VCaP (cell line): Measurements from ENCODE around the gene TCF12.

Experiments used
- H3K27ac ChIP-seq: fragments of 450-650 bp; 2 replicates; pipeline ENCODE4 v1.5.1; 2017
- TF ChIP-seq, protein P1 (sequence below): fragments of 450-650 bp; conservative IDR thresholded peaks from 2 replicates; pipeline ENCODE4 v1.5.1; 2017; ENCODE audit warnings: mild to moderate bottlenecking, moderate library complexity

Gene TCF12

DNA sequence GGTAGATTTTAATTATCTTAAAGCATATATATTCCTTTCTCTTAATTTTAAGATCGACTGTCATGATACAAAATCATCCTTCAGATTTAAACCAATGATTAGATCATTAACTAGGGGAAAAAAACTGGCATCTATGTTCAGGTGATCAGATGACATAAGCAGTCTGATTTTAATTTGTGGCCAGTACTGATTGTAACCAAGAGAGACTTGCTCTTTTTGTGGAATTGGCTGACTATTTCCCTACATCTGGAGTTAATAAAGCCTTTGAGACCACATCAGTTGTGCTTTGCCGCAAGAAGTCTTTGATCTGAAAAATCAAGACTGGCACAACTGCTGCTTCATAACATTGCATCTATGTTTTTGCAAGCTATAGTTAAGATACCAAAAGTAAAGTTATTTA, 309.5 kb downstream of the TCF12 start:
- H3K27ac ChIP-seq = no peak overlapping the region
- TF ChIP-seq, protein P1, sequence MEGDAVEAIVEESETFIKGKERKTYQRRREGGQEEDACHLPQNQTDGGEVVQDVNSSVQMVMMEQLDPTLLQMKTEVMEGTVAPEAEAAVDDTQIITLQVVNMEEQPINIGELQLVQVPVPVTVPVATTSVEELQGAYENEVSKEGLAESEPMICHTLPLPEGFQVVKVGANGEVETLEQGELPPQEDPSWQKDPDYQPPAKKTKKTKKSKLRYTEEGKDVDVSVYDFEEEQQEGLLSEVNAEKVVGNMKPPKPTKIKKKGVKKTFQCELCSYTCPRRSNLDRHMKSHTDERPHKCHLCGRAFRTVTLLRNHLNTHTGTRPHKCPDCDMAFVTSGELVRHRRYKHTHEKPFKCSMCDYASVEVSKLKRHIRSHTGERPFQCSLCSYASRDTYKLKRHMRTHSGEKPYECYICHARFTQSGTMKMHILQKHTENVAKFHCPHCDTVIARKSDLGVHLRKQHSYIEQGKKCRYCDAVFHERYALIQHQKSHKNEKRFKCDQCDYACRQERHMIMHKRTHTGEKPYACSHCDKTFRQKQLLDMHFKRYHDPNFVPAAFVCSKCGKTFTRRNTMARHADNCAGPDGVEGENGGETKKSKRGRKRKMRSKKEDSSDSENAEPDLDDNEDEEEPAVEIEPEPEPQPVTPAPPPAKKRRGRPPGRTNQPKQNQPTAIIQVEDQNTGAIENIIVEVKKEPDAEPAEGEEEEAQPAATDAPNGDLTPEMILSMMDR = no peak

DNA sequence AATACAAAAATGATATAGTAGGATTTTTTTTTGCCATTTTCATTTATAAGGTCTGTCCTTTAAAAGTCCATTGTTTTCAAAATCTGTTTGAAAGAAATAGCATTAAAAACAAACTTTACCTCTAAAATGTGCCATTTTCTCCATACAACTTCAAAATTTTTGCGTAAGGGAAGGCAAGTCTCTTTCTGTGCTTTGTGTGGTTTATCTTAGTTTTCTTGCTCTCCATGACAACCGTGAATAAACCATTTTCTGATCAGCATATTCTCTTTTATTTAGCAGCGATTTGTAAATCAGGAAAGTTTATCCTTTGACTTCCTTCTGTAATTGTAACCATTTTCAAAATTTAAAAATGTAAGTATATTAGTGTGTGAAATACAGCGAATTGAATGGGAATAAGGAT, 310.0 kb downstream of the TCF12 start:
- TF ChIP-seq, protein P1 = no peak
- no peak overlapping the region for H3K27ac ChIP-seq

DNA sequence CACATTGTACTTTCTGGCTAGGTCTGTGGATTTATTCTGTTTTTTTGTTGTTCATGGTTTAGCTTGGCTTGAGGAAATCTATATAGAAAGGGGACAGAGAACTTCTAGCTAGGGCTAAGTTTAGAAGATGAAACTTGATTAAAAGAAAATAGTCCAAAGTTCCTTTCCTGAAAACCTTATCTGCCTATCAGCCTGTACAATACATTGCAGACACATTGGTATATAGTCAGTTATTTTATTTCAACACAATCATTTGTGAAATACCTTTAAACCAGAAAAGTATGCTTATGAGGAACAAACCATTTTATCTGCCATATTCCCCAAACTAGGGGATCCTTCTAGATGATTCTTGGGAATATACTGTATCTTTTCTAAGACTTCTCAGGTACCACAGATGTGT, 310.6 kb downstream of the TCF12 start:
- no peak overlapping the region for H3K27ac ChIP-seq
- TF ChIP-seq, protein P1 = no peak

DNA sequence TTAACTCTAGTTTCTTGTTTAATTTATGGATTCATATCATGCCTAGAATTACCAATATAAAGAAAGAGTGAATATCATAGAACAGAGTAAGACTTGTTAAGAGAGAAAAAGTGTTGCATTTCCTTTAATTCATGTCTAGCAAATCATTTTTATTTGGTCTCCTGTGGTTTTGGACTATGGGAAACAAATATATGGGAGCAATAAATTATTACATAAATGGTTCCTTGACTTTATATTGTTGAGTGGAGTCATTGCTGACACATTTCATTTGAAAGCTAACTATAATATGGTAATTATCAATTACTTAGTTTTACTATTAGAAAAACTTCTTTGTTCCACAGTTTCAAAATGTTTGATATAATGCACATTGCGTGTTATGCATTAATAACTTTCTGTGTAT, 313.1 kb downstream of the TCF12 start:
- TF ChIP-seq, protein P1 = no peak
- no peak overlapping the region for H3K27ac ChIP-seq

DNA sequence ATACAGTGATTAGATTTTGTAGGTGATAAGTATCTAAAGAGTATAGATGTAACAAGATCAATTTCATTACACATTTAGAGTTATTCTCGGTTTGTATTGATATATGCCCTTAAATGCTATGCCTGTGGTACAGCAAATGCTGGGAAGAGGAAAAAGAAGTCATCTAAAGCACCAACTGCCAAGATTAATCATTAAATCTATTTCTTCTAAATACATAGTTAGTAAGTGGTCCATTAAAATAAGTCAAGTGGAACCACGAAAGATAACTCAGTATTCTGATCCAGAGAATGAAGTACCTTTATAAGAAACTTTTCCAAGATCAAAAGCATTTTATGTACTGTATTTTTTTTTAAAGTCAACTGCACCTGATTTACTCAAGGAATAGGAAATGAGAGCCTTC, 315.7 kb downstream of the TCF12 start:
- H3K27ac ChIP-seq = peak overlapping the region; percentile 67
- TF ChIP-seq, protein P1 = no peak

DNA sequence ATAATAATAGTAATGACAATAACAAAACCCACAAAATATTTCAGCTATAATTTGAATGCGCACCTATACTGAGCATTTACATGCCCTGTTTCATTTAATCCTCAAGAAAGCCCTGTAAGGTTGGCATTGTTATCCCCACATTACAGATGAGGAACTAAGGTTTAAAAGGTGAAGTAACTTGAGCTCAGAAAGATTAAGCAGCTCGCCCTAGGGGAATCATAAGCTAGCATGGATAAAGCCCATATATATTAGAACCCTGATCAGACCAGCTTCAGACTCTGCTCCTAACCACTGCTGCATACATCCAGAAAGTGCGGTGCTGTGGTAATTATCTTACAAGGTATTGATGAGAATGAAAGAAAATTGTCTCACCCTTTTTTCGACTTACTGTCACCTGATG, 316.7 kb downstream of the TCF12 start:
- no peak overlapping the region for H3K27ac ChIP-seq
- TF ChIP-seq, protein P1 = no peak

DNA sequence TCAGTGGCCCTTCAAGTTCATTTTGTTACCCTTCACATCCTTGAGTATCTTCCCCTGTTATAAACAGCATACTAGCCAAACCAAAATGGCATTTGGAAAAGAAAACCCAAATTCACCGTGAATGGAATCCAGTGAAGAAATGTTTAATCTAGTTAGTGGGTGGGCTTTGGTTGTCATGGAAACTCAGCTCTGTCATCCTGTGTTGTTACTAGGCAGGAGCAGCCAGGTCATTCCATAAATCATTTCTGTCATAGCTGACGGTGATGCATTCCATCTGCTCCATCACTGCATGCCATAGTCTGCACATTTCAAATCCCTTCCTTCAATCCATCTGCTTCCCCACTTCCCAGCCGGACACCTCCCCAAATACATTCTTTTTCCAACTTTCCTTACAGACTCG, 317.4 kb downstream of the TCF12 start:
- no peak overlapping the region for H3K27ac ChIP-seq
- TF ChIP-seq, protein P1 = no peak
